T1000 (cell line): ENCODE data around the gene RYR3.

Experiments used
- DNase-seq: peaks from one replicate; lab custom pipeline; 2025; ENCODE audit warnings: mixed read lengths; lab: John Stamatoyannopoulos, UW

The RYR3 gene

DNA sequence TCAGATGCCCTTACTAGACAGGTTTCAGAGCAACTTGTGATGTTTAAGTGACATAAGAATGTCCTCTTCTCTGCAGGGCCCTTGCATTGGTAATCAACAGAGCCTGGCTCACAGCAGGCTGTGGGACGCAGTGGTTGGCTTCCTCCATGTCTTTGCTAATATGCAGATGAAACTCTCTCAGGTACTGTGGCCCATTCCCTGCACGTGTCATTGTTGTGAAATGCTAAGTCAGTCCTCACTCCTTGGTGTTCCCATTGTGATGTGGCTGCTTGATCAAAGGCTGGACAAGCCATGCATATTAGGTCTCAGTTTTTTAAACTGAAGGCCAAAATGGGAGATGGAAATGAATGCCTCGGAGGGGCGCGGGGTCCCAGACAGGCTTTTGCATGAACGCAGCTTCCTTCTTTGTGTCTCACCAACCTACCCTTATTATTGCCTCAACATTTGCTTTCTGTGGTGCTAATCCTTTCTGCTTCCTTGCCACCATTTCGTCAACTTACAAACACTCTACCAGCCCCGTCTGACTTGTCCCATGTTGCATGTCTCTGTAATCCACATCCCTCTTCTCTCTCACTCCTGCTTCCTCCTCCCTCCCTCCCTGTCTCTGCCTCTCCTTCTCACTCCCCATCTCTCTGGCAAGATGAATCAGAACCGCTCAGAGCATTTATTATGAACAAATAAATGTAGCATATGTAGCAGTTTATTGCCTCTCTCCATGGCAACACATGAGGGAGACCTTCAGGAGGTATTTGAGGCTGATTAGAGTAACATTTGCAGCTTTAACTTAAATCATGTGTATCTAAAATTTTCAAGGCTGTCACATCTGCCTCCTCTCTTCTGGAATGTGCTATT is 524.4 kb downstream of the RYR3 start:
- no peak for DNase-seq

DNA sequence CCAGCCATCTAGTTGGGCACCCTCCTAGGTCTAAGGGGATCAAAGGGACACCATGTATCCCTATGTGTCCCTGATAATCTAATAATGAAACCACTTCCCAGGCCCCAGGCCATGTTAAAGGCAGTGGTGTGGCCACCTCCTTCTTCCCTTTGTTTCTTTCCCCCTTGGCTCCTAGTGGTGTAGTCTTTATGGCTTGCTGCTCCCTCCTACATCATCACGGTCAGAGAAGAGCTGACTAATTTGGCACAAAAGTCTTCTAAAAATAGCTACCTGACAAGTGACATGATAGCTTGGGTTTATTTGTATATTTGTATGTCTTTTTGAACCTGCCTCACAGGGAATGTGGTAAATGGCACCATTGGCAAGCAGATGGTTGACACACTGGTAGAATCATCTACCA is 526.5 kb downstream of the RYR3 start:
- no peak for DNase-seq

DNA sequence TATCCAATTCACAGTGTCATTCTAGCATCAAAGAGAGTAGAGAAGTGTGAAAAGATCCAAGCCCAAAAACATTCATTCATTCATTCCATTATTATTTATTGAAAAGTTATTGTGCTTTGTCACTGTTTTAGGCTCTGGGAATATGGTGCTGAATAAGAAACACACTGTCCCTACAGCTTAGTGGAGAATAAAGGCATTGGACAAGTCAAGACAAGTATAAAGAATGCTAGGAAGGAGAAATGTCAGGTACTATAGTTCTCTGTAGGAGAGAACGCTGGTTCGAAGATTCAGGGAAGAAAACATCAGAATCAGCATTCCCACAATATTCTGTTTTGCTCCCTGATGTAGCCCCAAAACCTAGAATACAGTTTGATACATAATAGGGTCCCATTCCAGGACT is 528.8 kb downstream of the RYR3 start:
- no peak for DNase-seq

DNA sequence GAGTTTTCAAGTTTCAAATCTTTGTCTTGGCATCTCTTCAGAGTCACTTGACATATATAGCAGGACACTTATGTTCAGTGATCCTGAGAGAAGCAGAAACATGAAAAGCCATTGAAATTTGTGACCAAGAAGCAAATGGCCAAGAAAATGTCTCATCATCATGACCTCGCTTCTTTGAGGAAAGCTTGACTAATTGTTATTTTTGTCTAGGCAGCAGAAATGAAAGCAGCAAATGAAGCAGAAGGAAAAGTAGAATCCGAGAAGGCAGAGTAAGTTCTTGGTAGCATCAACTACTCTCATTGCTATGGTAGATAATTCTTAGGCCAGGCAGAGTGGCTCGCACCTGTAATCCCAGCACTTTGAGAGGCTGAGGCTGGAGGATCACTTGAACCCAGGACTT is 529.8 kb downstream of the RYR3 start:
- no peak for DNase-seq

DNA sequence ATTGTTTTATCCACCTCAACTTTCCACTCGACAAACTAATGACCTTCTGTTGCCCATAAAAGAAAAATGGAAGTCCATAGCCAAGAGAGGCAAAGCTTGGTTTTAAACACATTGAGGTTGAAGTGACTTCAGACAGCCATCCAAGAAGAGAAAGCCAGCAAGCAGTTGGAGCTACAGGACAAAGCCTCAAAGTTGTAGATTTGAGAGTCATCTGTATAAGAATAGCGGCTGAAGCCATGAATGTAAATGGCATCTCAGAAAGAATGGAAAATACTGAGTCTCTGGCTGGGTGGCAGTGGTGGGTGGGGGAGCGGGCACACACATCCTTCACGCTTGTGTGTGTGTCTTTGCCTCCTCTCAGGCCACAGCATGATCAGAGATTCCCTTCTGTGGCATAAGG is 533.4 kb downstream of the RYR3 start:
- no peak for DNase-seq

DNA sequence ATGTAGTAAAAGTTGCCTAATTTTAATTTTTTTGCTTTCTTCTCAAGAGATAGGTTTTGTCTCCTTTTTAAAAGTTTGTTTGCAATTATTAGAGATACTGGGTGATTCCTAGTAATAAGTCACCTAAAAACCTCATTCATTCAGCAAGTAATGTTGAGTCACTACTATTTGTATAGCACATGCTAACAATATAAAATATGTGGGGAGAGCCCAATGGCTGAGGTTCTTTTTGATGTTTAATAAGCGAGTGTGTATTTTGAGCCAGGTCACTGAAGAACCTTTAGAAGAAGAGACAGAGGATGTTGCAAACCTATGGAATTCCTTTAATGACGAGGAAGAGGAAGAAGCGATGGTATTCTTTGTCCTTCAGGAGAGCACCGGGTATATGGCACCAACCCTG is 533.8 kb downstream of the RYR3 start:
- DNase-seq, result no peak

DNA sequence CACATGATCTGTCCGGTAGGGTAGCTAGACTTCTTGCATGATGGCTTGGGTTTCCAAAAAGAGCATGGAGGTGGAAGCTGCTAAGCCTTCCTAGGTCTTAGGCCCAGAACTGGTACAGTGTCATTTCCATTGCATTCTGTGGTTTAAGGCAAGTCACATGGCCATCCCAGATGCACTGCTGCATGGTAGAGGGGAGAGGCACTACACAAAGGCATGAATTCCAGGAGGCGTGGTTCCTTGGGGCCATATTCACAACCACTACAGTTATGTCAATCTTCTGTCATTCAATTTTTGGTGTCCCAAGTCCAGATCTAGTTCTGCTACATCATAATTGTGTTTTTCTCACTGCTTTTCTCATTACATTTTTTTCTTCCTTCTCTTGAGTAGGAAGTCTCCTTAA is 535.4 kb downstream of the RYR3 start:
- no peak for DNase-seq

DNA sequence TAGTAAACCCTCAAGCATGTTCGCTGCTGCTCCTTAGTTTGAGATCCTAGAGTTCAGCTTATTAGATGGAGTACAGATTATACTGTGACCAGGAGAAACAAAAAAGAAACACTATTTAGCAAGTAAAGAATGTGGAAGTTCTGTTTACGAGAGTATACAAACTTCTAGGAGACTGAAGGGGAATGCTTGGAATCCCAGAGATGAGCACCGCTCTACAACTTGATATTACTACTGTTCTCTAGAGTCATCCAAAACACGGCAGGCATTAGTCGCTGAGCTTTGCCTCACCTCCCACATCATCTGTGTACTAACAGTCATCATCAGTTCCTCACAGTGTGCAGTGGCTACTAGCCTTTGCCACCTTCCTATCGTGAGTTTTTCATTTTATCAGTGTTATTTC is 536.1 kb downstream of the RYR3 start:
- no peak for DNase-seq

DNA sequence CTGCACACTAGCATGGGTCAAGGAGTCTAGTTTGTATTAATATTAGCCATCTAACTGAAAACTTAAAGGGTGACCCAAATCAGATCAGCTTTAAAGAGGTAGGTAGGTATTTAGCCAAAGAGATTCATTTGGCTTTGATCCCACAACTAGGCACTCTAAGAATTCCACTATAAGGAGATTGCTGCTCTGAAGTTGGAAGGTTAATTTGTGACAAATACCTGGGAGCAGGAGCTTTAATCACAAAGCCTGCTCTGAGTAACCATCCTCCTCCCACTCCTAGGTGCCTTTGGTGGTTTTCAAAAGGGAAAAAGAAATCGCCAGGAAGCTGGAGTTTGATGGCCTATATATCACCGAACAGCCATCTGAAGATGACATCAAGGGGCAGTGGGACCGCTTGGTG is 537.2 kb downstream of the RYR3 start:
- DNase-seq, result no peak

DNA sequence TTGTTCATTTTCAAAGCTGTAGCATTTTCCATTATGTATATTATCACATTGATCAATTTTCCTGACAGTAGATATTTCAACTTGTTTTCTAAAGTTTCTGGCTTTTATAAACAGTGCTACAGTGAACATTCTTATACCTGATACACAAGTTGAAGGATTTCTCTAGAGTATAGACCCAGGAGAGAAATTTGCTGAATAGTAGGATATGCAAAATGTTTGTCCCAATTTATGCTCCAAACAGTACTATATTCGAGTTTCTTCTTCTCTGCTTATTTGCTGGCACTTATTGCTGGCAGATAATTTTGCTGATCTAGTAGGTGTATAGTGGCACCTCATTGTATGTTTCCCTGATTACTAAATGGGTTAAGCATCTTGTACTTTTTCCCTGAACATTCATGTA is 540.3 kb downstream of the RYR3 start:
- DNase-seq, result no peak

DNA sequence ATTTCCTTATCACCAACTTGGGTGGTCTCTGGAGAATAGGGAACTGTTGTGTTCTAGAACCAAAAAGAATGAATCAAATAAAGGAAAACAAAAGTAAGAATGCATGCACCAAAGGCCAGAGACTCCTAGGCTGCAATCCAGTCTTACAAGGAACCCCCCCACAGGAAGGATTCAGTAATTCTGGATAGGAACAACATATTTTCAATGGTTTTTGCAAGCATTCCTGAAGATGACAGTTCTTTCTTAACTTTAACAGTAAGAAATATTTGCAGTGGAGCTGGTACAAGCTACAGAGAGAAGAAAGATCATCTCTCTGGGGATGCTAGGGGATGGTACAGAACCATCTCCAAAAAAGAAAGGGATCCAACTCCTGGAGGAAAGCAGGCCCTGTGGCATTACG is 541.3 kb downstream of the RYR3 start:
- no peak for DNase-seq

DNA sequence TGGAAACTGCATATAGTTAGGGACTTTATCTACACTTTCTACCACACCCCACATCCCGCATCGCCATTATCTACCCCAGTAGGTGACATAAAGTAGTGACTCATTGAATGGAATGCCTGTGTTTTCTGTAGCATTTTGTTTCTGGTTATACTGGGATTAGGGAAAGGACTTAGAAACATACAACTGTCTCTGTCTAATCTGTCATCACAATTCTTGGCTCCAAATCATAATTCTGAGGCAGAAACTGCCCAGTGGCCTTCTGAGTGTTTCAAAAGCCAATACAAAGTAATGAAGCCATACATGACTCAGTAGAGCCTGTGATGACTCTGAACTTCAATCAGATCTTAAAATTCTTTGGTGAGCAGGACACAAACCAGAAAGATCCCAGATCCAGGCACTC is 541.8 kb downstream of the RYR3 start:
- no peak for DNase-seq

DNA sequence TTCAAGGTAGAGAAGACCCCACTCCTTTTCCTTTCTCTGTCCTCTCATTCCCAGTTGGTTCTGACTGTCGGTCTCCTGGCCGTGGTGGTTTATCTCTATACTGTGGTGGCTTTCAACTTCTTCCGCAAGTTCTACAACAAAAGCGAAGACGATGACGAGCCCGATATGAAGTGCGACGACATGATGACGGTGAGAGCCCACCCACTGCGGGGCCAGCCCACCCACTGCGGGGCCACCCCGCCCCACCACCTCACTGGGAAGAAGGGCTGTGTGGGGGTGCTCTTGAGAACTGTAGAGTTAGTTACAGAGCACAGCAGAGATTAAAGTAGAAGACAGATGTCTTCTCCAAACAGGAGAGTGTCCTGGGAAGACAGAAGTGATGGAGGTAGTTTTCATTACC is 547.0 kb downstream of the RYR3 start:
- DNase-seq, result no peak

DNA sequence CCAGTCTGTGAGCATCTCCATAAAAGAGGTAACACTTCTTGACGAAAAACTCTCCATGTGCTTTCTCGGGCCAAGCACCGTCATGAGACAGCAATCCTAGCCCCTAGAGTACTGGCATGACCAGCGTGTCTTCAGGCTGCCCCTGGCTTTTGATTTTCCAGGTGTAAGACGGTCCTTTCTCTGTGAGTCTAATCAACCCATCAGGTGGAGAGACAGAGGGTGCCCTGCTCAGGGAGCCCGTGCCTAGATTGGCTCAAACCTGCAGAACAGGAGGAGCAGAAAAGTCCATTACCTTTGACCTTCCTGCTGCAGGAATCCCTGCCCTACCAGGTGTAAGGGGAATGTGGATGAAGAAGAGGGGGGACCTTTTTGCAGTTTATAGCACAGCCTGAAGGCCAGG is 548.1 kb downstream of the RYR3 start:
- DNase-seq, result no peak

DNA sequence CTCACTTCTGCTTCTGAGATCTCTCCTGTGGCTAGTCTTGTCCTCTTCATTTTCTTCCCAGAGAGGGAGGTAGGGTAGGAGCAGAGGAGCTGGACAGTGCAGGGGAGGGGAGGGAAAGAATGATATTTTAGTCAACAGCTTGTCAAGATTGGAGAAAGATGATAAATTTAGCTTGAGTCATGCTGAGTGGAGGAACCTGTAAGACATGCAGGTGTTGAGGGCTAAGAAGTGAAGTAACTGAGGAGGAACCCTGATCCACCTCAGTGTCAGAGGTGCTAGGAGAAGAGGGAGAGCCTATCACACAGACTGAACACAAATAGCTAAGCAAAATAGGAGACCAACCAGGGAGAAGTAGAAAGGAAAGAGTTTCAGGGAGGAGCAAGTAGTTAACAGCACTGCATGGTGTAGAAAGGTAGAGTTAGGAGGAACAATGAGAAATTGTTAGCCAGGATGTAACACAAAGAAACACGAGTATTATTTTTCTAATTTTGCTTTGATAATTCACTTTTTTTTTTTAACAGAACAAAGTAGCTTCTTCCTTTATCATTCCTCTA is 549.3 kb downstream of the RYR3 start:
- DNase-seq, result no peak

DNA sequence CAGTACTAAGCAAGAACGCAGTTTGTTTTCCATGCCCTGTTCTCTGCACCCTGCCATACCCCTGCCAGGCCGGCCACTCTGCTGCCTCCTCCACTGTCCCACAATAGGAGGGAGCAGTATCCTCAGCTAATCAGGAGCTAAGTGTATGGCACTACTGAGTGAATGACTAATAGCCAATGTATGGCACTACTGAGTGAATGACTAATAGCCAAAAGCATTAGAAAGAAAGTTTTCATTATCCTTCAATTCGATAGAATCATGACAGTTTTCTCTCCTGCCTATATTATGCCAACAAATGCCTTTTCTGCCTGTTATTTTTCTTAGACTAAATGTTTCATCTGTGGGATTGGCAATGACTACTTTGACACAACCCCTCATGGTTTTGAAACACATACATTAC is 550.0 kb downstream of the RYR3 start:
- no peak for DNase-seq

DNA sequence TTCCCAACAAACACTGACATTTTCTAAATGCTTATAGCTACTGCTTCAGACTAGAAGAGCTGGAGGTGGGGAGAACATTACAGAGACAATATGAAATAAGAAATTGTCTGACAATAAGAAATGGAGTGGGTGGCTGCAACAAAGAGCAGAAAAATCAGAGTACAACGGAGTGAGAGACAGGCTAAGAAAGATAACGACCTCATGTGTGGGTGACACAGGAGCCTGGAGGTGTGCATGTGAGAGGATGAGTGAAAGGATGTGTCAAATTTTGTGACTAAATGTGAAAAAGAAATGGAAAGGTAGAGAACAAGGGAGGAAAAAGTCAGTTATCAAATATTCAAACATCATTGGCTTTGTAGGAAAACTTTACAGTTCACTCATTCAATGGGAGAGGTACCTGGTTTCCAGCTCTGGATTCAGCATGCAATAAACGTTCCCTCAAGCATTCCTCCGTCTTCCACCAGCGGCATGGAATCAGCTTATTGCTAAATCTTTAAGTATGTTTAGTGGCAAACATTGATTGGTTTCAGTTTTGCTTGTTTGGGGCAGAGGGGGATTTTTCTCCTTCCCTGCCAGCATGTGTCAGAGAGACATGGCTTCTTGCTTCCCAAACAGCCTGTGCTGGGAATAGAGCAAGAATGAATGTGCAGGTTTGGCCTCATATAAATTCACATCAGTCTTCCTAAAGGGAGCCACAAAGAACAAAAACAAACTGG is 553.8 kb downstream of the RYR3 start:
- DNase-seq, result no peak

DNA sequence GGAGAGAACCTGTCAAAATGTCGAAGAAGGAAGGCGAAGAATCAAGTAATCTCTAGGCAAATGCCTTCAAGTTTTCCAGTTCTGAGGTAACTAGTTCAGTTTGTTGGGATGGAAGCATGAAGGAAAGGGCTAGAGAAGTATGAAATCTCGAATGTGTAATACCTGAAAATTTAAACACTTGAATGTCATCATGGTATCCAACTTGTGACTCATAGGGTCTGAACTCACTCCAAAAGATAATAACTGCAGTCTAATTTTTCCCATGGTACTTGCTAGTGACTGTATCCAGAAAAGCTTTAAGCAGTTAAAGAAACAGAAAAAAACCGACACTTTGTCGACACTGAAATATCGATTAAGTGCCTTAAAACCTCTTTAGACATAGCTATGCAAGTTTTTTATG is 554.6 kb downstream of the RYR3 start:
- DNase-seq, result no peak

DNA sequence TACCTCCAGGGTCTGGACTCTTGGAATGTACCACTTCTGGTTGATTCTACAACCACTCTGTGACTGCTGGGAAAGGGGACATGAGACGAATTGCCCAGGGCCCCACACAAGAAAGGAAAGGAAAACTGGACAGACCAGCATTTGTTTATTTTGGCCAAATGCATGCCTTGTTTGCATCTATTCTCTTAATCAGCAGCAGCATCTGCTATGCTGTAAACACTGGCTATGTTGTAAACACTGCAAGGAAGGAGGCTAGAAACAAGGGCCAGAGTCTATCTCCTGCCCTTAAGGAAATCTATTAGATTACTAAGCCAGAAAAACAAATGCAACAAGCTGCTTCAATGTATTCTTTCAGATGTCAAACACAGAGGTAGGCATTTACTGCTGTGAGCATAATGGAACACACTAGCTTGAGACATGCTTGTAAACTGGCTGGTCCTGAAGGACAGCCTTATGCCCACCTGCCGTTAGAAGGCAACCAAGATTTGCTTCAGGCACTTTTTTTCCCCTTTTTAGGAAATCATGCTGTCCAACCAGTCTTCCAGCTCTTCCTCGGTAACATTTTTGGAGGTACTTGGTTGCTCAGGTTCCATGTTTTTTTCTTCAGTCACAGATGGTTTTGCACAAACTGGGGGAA is 555.5 kb downstream of the RYR3 start:
- DNase-seq, result no peak

DNA sequence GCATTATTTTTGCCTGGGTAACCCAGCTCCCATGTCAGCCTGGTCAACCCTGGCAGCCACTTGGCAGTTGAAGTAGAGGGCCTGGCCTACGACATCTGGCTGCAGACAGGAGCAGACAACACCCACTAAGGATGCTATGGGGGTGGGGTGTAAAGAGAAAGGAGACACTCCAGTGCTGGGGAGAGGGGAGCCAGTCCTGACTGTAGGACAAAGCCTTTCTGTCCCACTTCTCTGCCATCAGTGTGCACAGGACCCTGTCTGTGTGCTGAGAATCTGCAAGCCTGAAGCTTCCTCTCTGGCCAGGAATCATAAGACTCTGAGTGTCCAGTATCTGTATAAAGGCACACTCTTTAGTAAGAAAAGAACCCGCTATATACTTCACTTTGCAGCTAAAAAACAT is 561.2 kb downstream of the RYR3 start:
- DNase-seq, result no peak

DNA sequence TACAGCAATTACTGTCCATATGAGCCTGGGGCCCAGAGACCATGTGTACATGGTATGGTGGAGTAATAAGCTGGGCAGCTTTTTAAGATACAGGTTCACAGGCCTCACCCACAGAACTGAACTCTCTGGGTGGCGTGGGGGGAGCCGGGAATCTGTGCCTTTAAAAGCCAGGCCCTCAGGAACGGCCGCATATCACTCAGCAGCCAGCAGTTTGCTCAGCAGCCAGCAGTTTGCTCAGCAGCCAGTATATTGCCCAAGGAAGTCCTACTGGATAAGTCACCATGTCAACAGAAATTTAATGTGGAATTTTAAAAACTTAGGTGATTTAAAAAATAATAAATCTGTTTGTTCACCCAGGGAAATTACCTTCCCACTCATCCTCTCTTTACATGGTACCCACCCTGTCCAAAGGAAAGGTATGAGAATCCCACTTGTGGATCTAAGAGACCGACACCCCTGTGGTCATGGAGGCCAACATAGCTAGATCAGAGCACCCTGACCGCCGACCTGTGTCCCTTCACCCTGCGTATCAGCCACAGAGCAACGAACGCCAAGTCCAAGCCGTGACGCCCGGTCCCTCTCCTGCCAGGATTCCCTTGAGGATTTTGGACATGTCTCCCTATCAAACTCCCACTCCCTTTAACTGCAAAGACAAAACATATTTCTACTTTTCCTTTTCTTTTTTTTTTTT is 561.8 kb downstream of the RYR3 start:
- no peak for DNase-seq

DNA sequence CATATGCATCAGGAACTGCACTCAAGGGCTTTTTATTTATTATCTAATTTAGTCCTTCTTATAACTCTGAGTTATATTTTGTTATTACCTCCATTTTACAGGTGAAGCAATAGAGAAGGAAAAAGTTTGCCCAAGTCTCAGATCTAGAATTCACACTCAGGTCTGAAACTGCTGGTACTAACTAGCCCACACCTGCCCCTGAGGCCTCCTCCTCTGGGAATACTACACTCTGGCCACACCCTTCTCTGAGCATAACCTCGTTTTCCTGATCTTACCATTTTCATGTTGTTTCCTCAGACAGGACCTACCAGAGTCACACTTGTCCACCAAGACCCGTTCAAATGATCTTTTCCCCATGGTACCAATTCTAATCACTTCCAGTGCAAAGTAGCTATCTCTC is 563.4 kb downstream of the RYR3 start:
- no peak for DNase-seq
